ENCODE data around the gene LRRC36.

DNA sequence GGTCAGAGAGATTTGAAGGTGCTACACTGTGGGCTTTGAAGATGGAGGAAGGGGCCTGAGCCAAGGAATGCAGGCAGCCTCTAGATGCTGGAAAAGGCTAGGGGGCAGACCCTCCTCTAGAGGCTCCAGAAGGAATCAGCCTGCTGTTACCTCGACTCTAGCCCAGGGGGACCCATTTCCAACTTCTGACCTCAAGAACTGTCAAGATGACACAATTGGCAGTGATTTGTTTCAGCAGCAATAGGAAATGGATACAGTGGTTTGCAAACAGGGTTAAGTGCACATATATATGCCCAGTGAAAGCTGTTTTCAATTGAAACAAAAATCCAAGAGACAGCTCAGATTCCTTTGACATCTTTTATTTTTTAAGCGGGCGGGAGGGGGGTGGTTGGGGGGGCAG lies 93.3 kb downstream of the LRRC36 start:
- TF ChIP-seq CTCF (IDR thresholded peaks at IDR 0.05 in 8 of 11, conservative IDR thresholded peaks at IDR 0.05 in 3 of 11) (no peak), POLR2A (IDR thresholded peaks at IDR 0.05) (no peak)
